ENCODE results near the gene CPVL. TPM values are rescaled to one million over a fixed set of nuclear protein-coding genes. Genes with fewer than 3 reads are reported as not detected.

CPVL gene
- total RNA-seq, 1 donor from 2014 or later, result 56.6 TPM

DNA sequence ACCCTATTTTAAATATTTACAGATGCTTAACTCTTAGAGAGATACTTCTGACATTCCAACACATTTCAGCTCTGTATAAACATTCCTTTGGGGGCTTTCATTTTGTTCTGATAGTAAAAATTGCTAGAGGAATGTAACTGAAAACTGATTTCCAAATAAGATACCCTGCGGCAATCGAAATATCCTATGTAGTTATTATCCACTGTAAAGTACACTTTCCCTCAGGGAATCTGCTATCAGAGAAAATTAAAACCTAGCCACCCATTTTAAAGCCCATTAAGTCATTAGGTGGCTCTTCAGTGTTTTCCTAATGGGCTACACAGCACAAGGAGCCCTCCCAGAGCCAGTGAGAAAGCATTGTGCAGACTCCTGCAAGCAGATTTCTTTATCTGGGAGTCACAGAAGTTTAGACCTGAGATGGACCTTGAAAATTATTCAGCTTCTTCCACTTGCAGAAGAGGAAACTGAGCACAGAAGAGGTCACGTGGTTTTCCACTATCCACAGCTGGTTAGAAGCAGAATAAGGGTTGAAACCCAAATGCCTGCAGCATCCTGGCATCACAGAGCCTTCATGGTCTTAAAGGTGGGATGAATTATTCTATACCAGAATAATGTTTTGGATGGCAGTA is 12.6 kb upstream of the CPVL start:
- Histone ChIP-seq H3K79me2 (ENCODE audit: low read depth) (no peaks in the 10 kb centered on the region), H3K4me1 (peaks cover 15% of the 10 kb centered on the region), H3K27me3 (no peaks in the 10 kb centered on the region), H3K36me3 (no peaks in the 10 kb centered on the region), H3K4me3 (no peak overlapping the region), H3K9ac (no peak overlapping the region), H3K4me2 (no peak overlapping the region), H4K20me1 (ENCODE audit: low read depth) (no peaks in the 10 kb centered on the region), H3K27ac (no peak overlapping the region), H3F3A (ENCODE audit: low read depth) (no peaks in the 10 kb centered on the region), H3K9me3 (ENCODE audit: low read depth) (no peaks in the 10 kb centered on the region), H2AFZ (replicated peaks) (no peak overlapping the region)
- no peak for DNase-seq (ENCODE audit: low spot score)
- TF ChIP-seq EZH2phosphoT487 (IDR thresholded peaks at IDR 0.05), result no peak
- TF ChIP-seq, protein P1, sequence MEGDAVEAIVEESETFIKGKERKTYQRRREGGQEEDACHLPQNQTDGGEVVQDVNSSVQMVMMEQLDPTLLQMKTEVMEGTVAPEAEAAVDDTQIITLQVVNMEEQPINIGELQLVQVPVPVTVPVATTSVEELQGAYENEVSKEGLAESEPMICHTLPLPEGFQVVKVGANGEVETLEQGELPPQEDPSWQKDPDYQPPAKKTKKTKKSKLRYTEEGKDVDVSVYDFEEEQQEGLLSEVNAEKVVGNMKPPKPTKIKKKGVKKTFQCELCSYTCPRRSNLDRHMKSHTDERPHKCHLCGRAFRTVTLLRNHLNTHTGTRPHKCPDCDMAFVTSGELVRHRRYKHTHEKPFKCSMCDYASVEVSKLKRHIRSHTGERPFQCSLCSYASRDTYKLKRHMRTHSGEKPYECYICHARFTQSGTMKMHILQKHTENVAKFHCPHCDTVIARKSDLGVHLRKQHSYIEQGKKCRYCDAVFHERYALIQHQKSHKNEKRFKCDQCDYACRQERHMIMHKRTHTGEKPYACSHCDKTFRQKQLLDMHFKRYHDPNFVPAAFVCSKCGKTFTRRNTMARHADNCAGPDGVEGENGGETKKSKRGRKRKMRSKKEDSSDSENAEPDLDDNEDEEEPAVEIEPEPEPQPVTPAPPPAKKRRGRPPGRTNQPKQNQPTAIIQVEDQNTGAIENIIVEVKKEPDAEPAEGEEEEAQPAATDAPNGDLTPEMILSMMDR (IDR thresholded peaks at IDR 0.05), result no peak
- TF ChIP-seq EZH2 (IDR thresholded peaks at IDR 0.05), result no peak
- H3K36me3 Mint-ChIP-seq, result no peaks in the 10 kb centered on the region
- H3K4me1 Mint-ChIP-seq, result peaks cover 10% of the 10 kb centered on the region
- no peaks in the 10 kb centered on the region for H3K27me3 Mint-ChIP-seq (ENCODE audit: insufficient read depth, low read depth)
- no peaks in the 10 kb centered on the region for H3K9me3 Mint-ChIP-seq
- no peak overlapping the region for H3K27ac Mint-ChIP-seq
- no peak overlapping the region for H3K4me3 Mint-ChIP-seq

DNA sequence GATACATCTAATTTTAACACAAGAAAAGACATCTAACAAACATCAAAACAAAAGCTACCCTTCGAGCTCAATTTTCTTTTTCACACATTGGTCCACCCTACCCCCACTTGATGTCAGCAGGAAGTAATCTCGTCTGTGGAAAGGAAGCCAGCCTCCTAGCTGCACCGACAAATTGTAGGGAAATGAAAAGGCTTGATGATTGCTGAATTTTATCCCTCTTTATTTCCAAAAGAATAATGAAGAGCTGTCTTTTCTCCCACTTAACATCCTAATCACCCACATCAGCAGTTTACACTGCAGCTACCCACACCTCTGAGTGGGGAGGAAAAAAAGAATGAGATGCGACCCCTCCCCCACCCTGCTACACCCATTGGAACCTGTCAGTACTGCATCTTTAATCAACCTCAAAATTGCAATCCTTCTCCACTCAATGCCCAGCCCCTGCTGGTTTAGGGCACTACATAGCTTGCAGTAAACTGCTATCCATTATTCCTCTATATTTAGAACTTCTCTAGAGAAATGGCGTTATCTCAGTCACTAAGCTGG is 10.6 kb upstream of the CPVL start:
- Mint-ChIP-seq H3K4me3 (no peak overlapping the region), H3K4me1 (peaks cover 10% of the 10 kb centered on the region), H3K27ac (peak overlapping the region; percentile 21), H3K9me3 (no peaks in the 10 kb centered on the region), H3K27me3 (ENCODE audit: insufficient read depth, low read depth) (peaks cover 2% of the 10 kb centered on the region), H3K36me3 (no peaks in the 10 kb centered on the region)
- Histone ChIP-seq H3K27me3 (no peaks in the 10 kb centered on the region), H3K27ac (no peak overlapping the region), H4K20me1 (ENCODE audit: low read depth) (no peaks in the 10 kb centered on the region), H3K4me2 (peak overlapping the region; percentile 64), H3K9me3 (ENCODE audit: low read depth) (no peaks in the 10 kb centered on the region), H3K36me3 (no peaks in the 10 kb centered on the region), H3F3A (ENCODE audit: low read depth) (no peaks in the 10 kb centered on the region), H3K9ac (no peak overlapping the region), H3K4me3 (no peak overlapping the region), H3K79me2 (ENCODE audit: low read depth) (no peaks in the 10 kb centered on the region), H2AFZ (replicated peaks) (no peak overlapping the region), H3K4me1 (peaks cover 19% of the 10 kb centered on the region)
- peak; percentile 18 for DNase-seq (ENCODE audit: low spot score)
- TF ChIP-seq EZH2 (IDR thresholded peaks at IDR 0.05) (no peak), EZH2phosphoT487 (IDR thresholded peaks at IDR 0.05) (no peak)
- TF ChIP-seq, protein P1 (IDR thresholded peaks at IDR 0.05), result peak; percentile 22

DNA sequence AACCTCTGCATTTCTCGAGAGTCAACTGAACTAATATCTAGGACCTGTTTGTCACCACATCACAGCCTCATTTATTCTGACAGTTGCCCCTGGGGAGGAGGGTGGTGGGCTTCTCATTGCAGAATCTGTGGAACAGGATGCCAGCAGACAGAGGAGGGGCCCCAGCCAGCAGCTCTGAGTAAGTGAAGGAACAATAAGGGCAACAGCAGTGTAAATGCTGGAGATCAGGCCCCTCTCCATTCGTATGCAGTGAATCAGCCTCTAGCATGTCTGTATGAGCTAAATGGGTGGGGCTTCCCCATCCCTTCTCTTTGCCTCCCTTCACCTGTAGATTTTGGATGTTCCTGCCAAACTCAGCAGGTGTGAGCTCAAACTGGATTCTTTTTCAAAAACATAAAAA is 7.7 kb upstream of the CPVL start:
- no peaks in the 10 kb centered on the region for H3K9me3 Mint-ChIP-seq
- peaks cover 17% of the 10 kb centered on the region for H3K4me1 Mint-ChIP-seq
- no peaks in the 10 kb centered on the region for H3K36me3 ChIP-seq
- H3K27me3 Mint-ChIP-seq (ENCODE audit: insufficient read depth, low read depth), result peaks cover 2% of the 10 kb centered on the region
- no peak overlapping the region for H3K27ac Mint-ChIP-seq
- no peaks in the 10 kb centered on the region for H3K79me2 ChIP-seq (ENCODE audit: low read depth)
- H3K9me3 ChIP-seq (ENCODE audit: low read depth), result no peaks in the 10 kb centered on the region
- H3K4me3 ChIP-seq, result no peak overlapping the region
- H4K20me1 ChIP-seq (ENCODE audit: low read depth), result no peaks in the 10 kb centered on the region
- TF ChIP-seq EZH2phosphoT487 (IDR thresholded peaks at IDR 0.05) (no peak), EZH2 (IDR thresholded peaks at IDR 0.05) (no peak)
- TF ChIP-seq, protein P1 (IDR thresholded peaks at IDR 0.05), result no peak
- no peak overlapping the region for H3K27ac ChIP-seq
- DNase-seq (ENCODE audit: low spot score), result no peak
- H3K27me3 ChIP-seq, result no peaks in the 10 kb centered on the region
- H2AFZ ChIP-seq (replicated peaks), result no peak overlapping the region
- peaks cover 35% of the 10 kb centered on the region for H3K4me1 ChIP-seq
- no peak overlapping the region for H3K4me2 ChIP-seq
- H3K36me3 Mint-ChIP-seq, result no peaks in the 10 kb centered on the region
- no peak overlapping the region for H3K9ac ChIP-seq
- no peaks in the 10 kb centered on the region for H3F3A ChIP-seq (ENCODE audit: low read depth)
- no peak overlapping the region for H3K4me3 Mint-ChIP-seq

Measured in neural progenitor cell (in vitro differentiated cells).